A204.1 (cell line): ENCODE measurements around the gene TIMM10.

ENCODE experiments used
- FAIRE-seq: peaks from 2 replicates; lab custom pipeline; 2012; peaks lifted over from hg19 to GRCh38; lab: Jason Lieb, UNC

Gene TIMM10, protein sequence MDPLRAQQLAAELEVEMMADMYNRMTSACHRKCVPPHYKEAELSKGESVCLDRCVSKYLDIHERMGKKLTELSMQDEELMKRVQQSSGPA

DNA sequence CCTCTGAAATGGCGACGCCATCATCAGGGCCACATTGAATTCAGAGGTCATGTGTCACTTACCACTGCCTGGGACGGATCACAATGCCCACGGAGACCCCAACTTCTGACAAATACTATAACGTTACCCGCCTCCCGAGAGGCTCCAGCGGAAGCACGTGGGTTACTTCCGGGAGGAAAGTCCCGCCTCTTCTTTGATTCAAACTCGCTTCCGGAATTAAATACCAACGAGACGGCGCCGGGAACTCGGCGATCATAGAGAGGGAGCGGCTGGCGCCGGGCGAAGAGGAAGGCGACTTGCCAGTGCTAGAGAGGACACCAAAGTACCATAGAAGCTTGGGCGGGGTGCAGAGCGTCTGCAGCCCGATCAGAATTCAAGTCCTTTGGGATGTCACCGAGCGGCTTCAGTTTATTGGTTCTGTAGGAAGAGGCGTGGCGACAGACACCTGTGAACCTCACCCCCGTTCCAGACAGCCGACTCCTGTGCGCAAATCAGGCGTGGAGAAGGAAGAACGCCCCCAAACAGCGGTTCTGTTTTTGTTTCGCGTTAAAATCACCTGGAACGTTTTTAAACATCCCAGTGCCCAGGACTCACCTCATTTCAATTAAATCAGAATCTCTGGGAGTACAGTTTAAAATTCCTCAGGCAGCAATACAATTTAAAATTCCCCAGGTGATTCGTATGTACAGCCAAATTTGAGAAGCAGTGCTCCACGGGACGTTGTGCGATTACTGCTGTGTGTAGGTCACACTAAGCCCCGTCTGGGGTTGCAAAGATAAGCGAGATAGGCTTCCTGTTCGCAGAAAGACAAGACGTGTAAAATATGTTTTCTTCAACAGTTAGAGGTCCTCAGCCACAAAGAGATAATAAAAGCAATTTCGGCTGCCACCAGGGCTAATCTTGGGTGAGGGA lies at the start of gene TIMM10:
TIMM10 (minus strand) TSS at position 159 of the 912 bp plus-strand sequence. CDS start 565 bp downstream, outside the sequence.
- peak; percentile 99 for FAIRE-seq

DNA sequence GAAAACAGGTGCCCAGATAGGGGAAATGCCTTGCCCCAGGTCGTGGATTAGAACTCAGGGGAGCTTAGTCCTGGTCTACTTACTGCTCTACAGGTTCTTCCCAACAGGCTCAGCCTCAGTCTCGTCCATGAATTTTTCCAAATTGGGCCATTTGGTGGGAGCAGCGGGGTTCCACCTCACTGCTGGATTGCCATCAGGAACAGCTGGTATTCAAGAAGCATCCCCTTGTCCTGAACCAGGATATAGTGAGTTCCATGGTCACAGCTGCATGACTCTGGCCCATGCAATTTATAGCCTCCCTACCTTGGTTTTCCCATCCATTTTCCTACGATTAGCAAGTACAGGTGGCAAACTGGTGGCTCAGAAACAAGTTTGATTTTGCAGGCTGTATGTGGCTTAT lies 43.5 kb upstream of the TIMM10 start:
- FAIRE-seq: no peak

DNA sequence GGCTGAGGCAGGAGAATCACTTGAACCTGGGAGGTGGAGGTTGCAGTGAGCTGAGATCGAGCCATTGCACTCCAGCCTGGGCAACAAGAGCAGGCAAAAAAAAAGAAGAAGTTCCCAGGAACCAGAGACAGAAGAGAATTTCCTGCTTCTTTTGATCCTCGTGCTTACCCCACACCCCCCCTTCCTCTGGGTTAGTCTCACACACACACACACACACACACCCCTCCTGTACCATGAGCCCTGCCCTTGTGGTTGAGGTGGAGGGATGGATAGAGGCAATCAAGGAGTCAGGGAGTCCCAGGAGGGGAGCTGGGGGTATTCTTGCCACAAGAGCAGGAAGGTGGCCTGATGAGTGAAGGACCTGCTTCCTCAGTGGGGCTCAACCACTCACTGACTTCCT lies 41.1 kb upstream of the TIMM10 start:
- no peak for FAIRE-seq

DNA sequence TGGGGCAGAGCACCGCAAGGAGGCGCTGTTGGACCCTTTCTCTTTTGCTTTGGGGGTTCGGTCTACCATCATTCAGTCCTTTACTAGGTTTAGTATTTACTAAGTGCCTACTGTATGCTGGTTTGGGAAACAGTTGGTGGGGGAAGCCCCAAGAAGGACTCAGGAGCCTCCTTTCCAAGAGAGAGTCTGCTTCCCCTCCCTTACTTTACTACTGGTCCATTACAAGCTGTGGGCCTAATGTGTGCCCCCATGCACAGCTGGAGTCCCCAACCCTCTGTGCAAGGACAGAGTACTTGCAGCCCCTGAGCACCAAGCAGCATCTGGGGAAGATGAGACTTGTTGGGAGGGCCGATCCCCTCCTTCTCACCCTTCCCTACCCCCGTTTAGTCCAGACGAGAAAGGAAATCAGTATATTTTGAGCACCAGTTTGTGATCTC lies 37.8 kb upstream of the TIMM10 start:
- no peak for FAIRE-seq

DNA sequence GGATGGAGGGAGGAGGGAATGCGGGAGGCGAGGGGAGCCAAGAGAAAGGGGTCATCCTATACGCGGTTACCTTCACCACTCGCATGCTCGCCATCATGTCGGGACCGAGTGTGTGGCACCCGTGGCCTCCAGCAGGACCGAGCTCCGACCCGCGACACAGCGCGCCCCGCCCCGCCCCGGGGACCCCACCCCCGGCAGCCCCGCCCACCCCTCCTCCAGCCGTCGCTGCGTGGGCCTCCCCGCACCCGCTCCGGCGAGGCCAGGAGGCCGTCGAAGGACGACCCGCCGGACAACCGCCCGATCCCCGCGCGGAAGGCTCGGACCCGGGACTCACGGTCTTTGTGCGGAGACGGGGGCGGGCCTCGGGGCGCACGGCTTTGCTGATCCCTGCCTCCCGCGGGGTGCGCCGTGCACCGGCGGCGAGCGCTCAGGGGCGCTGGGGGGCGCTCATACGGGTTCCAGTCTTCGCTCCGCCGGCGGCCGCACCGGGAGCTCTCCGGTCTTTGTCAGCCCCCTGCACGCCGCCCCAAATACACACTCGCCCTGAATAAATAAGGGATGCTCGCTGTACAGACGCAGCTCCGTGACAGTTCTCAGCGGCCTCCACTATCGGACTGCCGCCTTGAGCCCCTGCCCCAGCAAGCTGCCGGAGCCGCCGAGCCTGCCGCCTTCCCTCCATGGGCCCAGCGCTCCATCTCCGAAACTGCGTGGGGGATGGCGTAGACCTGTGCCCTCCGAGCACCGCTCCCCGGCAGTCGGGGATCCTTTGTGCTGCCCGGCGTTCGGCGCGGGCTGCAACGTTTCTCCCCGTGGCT lies 37.2 kb upstream of the TIMM10 start, which contains the start of gene UBE2L6:
UBE2L6 (minus strand) TSS at position 158 of the 815 bp plus-strand sequence; CDS start at position 97, 61 bp downstream.
- FAIRE-seq: no peak

DNA sequence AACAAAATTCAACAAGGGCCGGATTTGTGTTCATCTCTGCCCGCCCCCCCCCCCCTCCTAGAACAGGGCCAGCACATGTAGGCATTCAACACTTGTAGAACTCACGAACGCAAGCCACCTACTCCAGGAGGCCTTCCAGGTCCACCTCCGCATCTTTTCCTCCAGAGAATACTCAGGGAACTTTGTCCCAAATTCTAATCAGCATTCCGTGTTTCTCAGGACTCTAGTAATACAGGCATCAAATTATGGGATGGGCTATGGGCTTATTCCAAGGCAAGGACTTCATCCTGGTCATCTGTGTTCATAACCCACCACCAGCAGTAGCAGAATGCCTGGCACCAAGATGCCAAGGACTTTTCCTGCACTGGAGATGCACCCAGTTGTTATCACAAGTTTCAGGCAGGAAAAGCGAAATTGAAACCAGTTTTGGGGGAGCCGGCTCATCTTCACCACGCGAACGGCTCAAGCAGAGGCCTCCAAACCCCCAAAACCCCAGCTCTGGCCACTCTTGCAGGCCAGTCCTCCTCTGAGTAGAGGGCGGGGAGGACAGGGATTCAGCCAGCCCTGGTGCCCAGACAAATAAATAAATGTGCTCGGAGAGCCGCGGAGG lies 36.5 kb upstream of the TIMM10 start:
- no peak for FAIRE-seq

DNA sequence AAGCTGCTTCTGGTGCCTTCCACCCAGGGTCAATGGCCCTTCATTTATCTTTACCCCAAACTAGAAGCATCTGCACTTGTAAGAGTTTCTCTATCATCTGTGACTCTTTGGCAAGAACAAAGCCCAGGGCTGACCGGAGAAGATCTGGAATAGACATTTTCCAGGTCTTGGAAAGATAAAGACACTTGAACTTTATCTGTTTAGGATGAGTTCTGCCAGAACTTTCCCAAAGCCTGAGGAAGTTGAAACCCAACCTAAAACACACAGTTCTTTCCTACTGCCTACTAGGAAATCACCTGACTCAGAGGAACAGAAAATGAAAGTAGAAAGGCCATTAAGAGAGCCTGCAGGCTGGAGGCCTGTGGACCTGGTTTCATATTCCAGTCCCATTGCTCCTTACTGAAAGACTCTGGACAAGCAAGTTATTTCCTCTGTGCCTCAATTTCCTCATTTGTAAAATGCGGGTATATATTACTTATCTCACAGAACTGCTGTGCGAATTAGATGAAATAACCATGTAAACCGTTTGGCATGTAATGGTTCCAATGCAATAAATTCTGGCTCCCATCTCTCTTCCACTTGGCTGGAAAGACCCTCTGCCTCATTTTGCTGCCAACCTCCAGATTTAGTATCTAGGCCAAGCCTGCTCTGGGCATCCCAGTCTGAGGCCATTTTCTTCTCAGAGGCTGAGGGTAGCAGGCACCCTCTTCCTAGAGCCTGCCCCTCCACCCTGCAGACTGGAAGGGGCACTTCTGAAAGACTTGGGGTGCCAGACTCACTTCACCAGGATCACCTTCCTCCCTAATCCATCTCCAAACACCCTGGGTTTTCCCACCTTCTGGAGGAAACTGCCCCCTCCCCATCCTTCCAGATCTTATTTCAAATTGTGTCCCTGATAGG lies 35.7 kb upstream of the TIMM10 start:
- FAIRE-seq: peak; percentile 89

DNA sequence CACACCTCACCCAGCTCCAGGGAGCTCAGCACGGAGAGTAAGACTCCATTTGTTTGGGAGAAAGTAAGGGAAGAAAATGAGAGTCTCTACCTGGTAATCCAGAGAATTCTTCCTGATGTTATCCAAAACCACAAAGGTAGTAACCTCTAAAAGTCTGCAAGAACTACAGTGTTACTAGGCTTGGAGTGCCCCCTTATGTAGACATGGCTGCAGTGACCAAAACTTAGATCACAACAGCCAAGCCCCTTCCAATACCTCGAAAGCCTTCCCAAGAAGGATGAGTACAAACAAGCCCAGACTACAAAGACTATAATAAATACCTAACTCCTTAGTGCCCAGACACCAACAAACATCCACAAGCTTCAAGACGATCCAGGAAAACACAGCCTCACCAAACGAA lies 32.0 kb upstream of the TIMM10 start:
- FAIRE-seq: no peak

DNA sequence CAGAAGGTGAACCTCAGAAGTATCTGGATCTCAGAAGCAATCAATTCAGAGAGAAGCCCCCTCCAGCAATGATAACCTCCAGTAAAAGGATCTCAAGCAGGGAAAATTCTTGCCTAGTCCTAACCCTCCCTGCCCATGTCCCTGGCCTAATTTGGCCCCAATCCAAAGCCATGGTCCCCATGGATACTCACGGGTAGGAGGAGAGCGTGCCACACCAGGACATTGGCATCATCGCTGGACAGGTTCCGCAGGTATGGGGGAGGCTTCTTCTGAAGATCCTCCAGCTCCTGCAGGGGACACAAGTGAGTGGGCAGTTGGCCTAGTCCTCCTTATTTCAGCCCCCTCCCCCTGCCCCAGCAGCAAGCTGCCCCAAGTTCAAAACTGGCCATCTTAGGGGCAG lies 29.6 kb upstream of the TIMM10 start:
- no peak for FAIRE-seq

DNA sequence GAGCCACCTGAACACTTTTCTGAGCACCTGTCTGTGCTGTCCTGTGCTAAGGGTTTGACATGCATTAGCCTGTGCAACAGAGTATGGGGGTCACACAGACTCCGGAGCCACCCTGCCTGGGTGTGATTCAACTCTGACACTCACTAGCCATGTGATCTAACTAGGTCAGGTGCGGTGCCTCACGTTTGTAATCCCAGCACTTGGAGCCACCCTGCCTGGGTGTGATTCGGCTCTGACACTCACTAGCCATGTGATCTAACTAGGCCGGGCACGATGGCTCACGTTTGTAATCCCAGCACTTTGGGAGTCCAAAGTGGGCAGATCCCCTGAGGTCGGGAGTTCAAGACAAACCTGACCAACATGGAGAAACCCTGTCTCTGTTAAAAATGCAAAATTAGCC lies 25.5 kb upstream of the TIMM10 start:
- FAIRE-seq: no peak

DNA sequence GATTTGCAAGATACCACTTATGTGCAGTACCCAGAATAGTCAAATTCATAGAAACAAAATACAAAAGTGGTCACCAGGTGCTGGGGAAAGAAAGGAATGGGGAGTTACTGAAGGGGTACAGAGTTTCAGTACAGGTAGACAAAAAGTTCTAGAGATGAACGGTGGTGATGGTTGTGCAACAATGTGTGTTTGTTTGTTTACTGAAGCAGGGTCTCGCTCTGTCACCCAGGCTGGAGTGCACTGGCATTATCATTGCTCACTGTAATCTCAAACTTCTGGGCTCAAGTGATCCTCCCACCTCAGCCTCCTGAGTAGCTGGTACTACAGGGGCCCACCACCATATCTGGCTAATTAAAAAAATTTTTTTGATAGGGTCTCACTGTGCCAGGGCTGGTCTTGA lies 24.8 kb upstream of the TIMM10 start:
- FAIRE-seq: no peak

DNA sequence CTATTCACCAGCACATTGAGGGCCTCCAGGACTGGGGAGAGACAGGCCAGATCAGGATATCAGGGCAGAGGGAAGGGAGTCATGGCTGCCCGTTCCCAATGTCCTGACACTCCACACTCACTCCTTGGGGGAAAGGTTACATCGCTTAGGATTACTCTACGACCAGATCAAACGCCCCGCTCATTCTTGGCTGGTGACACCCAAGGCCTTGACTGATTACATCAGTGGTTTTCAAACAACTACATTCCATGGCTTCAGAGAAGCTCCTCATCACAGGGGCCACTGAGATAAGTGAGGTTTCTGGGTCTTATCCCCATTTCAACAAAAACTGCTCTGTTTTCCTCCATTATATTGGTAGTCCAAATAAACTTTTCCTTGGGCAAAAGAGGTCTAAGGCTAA lies 21.9 kb upstream of the TIMM10 start:
- no peak for FAIRE-seq

DNA sequence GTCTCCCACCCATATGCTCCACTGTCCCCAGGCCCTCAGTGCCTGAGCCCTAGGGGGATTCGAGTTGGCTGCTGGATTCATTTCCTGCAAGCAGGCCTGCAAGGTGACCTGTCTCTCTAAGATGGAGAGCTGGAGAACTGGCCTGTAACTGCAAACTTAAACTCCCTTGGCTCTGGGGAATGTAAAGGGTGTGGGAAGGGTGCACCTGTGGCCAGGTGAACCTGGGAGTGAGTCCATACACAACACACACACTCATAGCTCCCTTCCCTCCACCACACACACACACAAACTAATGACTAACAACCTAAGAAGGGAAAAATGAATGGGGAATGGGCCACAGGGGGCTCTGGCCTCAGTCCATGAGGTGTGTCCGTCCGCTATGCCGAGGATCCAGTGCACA lies 21.4 kb upstream of the TIMM10 start:
- no peak for FAIRE-seq

DNA sequence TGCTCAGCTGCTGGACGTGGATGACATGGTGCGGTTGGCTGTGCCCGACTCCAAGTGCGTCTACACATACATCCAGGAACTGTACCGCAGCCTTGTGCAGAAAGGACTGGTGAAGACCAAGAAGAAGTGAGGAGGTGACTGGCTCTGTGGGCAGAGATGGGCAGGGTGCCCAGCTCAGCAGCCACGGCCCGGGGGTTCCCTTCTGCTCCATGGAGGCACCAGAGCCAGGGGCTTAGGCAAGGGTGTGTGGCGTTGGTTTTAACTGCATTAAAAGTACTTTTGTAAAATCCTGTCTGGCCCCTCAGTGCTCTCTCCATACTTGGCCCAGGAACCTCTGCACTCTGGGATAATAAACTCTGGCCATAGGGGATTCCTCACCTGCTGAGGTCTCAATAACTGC lies 19.4 kb upstream of the TIMM10 start:
- FAIRE-seq: no peak

DNA sequence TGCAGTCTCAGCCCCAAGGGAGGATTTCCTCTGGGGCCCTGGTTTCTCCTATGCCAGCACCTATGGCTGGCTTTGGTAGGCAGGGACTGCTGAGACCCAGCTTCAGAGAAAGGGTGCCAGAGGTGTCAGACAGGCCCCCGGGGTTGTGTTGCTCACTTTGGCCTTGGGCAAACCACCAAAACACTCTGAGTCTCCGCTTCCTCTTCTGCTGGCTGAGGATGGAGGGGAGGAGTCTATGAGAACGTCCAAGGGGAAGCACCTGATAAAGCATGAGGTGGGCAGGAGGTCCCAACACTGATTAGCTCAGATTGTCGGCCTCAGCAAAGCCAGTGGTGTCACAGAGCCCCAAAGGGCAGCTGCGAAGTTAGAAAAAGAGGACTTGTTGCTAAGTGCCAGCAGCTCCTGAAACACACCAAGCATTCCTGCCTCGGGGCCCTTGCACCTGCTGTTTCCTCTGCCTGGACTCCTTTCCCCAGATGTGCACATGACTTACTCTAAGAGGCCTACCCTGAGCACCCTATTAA lies 17.4 kb upstream of the TIMM10 start:
- no peak for FAIRE-seq

DNA sequence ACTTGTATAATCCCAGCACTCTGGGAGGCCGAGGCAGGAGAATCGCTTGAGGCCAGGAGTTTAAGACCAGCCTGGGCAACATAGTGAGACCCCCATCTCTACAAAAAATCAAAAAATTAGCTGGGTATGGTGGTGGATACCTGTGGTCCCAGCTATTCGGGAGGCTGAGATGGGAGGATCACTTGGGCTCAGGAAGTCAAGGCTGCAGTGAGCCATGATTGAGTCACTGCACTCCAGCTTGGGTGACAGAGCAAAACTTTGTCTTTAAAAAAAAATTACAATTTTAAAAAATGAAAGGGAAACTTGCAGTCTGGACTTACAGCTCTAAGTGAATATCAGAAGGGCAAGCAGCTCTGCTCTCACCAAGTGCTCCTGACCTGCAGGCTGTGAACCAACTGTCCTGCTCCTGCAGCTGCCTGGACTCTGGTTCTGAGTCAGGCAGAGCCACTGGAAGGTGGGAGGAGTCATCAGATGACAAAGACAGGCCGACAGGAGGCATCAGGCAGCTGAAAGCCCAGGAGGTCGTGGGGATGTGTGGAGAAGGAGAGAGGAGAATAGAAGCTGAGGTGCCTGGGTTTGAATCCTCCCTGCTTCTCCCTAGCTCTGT lies 16.4 kb upstream of the TIMM10 start:
- no peak for FAIRE-seq

DNA sequence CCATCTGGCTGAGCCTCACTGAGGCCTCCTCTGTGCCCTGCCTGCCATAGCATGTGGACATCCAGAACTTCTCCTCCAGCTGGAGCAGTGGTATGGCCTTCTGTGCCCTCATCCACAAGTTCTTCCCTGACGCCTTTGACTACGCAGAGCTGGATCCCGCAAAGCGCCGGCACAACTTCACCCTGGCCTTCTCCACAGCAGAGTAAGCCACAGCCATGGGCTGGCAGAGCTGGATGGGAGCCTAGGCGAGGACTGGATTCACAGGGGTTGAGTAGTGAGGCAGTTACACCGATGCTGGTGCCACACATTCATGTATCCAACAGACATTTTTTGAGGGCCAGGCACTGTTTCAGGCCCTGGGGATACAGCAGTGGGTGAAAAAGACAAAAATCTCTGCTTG lies 15.9 kb upstream of the TIMM10 start:
- FAIRE-seq: no peak

DNA sequence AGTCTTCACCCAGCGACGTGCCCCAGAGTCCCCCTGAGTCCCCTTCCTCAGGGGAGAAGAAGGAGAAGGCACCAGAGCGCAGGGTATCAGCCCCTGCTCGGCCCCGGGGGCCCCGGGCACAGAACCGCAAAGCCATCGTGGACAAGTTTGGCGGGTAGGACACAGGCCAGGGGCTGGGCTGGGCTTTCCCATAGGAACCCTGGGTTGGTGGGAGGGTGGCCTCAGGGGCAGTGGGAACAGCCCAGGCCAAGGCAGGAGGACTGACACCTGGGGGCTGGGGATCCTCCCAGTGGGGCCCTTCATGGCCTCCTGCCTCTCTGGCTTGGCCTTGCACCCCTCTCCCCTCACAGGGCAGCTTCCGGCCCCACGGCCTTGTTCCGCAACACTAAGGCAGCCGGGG lies 15.3 kb upstream of the TIMM10 start:
- FAIRE-seq: no peak

DNA sequence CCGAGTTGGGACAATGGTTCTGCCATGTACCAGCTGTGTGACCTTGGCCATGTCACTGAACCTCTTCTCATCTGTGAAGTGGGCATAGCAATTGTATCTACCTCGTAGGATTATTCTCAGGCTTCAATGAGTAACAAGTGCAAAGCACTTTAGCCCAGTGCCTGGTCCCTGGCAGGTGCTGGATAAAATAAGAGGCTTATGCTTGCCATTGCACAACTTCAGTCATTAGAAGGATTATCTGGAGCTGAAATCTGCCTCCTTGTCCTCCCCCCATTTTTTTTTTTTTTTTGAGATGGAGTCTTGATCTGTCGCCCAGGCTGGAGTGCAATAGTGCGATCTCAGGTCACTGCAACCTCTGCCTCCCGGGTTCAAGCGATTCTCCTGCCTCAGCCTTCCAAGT lies 14.0 kb upstream of the TIMM10 start:
- no peak for FAIRE-seq

DNA sequence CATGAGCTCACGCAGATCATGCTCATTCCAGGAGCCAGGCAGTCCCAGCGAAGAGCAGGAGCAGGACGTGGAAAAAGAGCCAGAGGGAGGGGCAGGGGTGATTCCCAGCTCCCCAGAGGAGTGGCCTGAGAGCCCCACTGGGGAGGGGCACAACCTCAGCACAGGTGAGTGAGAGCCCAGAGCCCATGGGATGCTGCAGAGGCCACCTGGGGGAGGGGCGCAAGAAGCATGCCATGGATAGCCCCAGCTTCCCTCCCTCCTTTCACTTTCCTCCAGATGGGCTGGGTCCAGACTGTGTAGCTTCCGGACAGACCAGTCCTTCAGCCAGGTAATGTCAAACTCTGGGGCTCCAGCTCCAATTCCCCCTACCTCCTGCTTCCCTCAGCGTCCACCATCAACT lies 13.0 kb upstream of the TIMM10 start:
- FAIRE-seq: no peak

DNA sequence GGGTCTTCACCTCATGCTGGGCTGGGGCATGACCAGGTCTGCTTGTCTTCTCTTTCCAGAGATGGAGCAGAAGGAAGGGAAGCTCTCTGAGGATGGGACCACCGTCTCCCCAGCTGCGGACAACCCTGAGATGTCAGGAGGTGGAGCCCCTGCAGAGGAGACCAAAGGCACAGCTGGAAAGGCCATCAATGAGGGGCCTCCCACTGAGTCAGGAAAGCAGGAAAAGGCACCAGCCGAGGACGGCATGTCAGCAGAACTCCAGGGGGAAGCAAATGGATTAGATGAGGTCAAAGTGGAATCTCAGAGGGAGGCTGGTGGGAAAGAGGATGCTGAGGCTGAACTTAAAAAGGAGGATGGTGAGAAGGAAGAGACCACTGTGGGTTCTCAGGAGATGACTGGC lies 12.0 kb upstream of the TIMM10 start:
- no peak for FAIRE-seq
